NB4 (cell line): ENCODE data around the gene RBM15B.

Experiments
- DNase-seq: peaks from one replicate; pipeline ENCODE4 v3.0.0; 2010; ENCODE audit warnings: low read depth
- H3K4me3 ChIP-seq: one replicate; pipeline ENCODE4 v1.5.1; 2011; ENCODE audit warnings: mild to moderate bottlenecking, low read depth, low read length, moderate library complexity
- MAX ChIP-seq: IDR thresholded peaks from 2 replicates; pipeline ENCODE4 v1.6.1; 2011; ENCODE audit warnings: low read depth, low read length
- MYC ChIP-seq: IDR thresholded peaks from 2 replicates; pipeline ENCODE4 v1.6.1; 2011; ENCODE audit warnings: low read depth, low read length
- POLR2A ChIP-seq: IDR thresholded peaks from 2 replicates; pipeline ENCODE4 v1.6.1; 2011; ENCODE audit warnings: mild to moderate bottlenecking; ENCODE audit not compliant: insufficient read length; ENCODE audit errors: extremely low read depth
- TF ChIP-seq, protein P1 (sequence below): IDR thresholded peaks from one replicate; pipeline ENCODE4 v1.5.1; 2012; ENCODE audit warnings: low read depth, low read length

The RBM15B gene

DNA sequence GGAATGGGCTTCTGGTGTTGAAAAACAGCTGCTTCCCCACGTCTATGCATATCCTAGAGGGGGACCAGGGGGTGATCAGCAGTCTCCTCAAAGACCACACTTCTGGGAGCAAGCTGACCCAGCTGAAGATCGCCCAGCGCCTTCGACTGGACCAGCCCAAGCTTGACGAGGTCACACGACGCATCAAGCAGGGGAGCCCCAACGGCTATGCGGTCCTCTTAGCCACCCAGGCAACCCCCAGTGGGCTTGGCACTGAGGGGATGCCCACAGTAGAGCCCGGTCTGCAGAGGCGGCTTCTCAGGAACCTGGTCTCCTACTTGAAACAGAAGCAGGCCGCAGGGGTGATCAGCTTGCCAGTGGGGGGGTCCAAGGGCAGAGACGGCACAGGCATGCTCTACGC is 2.5 kb downstream of the RBM15B start:
- TF ChIP-seq, protein P1, sequence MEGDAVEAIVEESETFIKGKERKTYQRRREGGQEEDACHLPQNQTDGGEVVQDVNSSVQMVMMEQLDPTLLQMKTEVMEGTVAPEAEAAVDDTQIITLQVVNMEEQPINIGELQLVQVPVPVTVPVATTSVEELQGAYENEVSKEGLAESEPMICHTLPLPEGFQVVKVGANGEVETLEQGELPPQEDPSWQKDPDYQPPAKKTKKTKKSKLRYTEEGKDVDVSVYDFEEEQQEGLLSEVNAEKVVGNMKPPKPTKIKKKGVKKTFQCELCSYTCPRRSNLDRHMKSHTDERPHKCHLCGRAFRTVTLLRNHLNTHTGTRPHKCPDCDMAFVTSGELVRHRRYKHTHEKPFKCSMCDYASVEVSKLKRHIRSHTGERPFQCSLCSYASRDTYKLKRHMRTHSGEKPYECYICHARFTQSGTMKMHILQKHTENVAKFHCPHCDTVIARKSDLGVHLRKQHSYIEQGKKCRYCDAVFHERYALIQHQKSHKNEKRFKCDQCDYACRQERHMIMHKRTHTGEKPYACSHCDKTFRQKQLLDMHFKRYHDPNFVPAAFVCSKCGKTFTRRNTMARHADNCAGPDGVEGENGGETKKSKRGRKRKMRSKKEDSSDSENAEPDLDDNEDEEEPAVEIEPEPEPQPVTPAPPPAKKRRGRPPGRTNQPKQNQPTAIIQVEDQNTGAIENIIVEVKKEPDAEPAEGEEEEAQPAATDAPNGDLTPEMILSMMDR: no peak
- TF ChIP-seq MYC (no peak), POLR2A (no peak), MAX (no peak)
- no peak for DNase-seq
- no peak overlapping the region for H3K4me3 ChIP-seq

- H3K4me3 ChIP-seq: no peak overlapping the region
- TF ChIP-seq MYC (no peak), POLR2A (no peak), MAX (no peak)
- TF ChIP-seq, protein P1: no peak
- DNase-seq: no peak
Observed at GRCh38 chr3:51394541-51394940, 3.5 kb downstream of the RBM15B start.

DNA sequence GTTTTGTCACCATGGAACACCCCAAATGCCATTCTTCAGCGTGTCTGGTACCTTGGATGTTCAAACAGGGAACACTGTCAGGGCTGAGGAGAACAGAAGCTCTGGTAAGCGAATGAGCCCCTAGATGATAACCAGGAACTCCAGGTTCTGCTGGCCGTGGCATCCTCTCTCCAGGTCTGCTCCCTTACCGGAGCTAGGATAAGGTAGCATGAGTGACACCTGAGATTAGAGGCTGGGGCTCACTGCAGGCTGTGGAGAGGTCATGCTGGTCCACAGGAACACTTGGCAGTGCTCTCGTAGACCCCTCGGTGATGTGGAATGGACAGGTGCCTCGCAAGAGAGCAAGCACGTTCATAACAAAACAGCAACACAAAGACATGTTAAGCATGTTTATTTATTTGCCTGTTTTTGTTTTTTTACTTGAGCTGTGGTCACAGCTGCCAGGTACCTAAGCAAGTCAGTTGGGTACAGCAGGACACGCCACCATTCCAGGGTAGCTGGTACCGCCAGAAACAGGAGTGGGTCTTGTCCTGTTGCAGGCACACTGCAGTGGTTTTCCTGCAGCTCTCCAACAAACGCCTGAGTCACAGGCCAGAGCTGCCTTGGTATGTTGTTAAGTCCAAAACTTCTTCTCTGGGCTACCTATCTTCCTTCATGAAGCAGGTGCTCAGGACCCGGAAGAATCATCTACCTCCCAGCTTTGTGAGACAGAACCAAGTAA is 4.6 kb downstream of the RBM15B start:
- H3K4me3 ChIP-seq: no peak overlapping the region
- no peak for TF ChIP-seq POLR2A
- TF ChIP-seq, protein P1: no peak
- no peak for TF ChIP-seq MAX
- no peak for TF ChIP-seq MYC
- no peak for DNase-seq

- TF ChIP-seq, protein P1: no peak
- no peak for TF ChIP-seq MAX
- no peak overlapping the region for H3K4me3 ChIP-seq
- DNase-seq: no peak
Observed at GRCh38 chr3:51396401-51396800, 5.3 kb downstream of the RBM15B start.

GRCh38 chr3:51397392-51397791 is 6.3 kb downstream of the RBM15B start:
- DNase-seq: no peak
- TF ChIP-seq, protein P1: no peak
- no peak for TF ChIP-seq MAX
- TF ChIP-seq POLR2A: no peak
- no peak for TF ChIP-seq MYC
- no peak overlapping the region for H3K4me3 ChIP-seq

GRCh38 chr3:51398595-51399310 is 7.7 kb downstream of the RBM15B start:
- no peak for TF ChIP-seq MYC
- TF ChIP-seq POLR2A: no peak
- TF ChIP-seq MAX: no peak
- TF ChIP-seq, protein P1: no peak
- no peak overlapping the region for H3K4me3 ChIP-seq
- no peak for DNase-seq
